HepG2 (cell line): Measurements from ENCODE around the gene SLC25A17. TPM values are rescaled to one million over a fixed set of nuclear protein-coding genes. Genes with fewer than 3 reads are reported as not detected.

Source experiments
- CBFB ChIP-seq: sonication (generic); formaldehyde crosslinking; IDR thresholded peaks from 2 replicates; pipeline ENCODE4 v1.4.0; 2020; ENCODE audit warnings: missing genetic modification reagents
- CREM ChIP-seq, 2 experiments: sonication (generic) in 1 of 2; formaldehyde crosslinking in 1 of 2; IDR thresholded peaks; 2 replicates each; pipeline versions ENCODE4 v1.4.0 to v1.6.1; 2016 to 2020; ENCODE audit warnings: antibody characterized with exemption in 1 of 2, mild to moderate bottlenecking in 1 of 2, missing genetic modification reagents in 1 of 2
- HMG20A ChIP-seq: IDR thresholded peaks from 2 replicates; pipeline ENCODE4 v1.6.1; 2016; ENCODE audit warnings: borderline replicate concordance
- HNRNPUL1 ChIP-seq: fragments of 200-400 bp; formaldehyde crosslinking; IDR thresholded peaks from 2 replicates; pipeline ENCODE4 v1.6.1; 2017; ENCODE audit warnings: low read depth, mild to moderate bottlenecking, low read length, moderate library complexity
- LCORL ChIP-seq, 2 experiments: fragments of 450-650 bp in 1 of 2; sonication (generic) in 1 of 2; formaldehyde crosslinking in 1 of 2; IDR thresholded peaks; 2 replicates each; pipeline versions ENCODE4 v1.5.0 to v1.6.1; 2017 to 2020; ENCODE audit warnings: antibody characterized with exemption in 1 of 2, missing genetic modification reagents in 1 of 2
- NFATC3 ChIP-seq: sonication (generic); formaldehyde crosslinking; IDR thresholded peaks from 2 replicates; pipeline ENCODE4 v1.5.1; 2020; ENCODE audit warnings: mild to moderate bottlenecking, missing genetic modification reagents
- NFRKB ChIP-seq: fragments of 450-650 bp; IDR thresholded peaks from 2 replicates; pipeline ENCODE4 v1.6.1; 2017
- POGK ChIP-seq: sonication (generic); formaldehyde crosslinking; conservative IDR thresholded peaks from 2 replicates; pipeline ENCODE4 v1.8.0; 2022; ENCODE audit warnings: mild to moderate bottlenecking, moderate library complexity, missing genetic modification reagents
- REXO4 ChIP-seq: sonication (generic); formaldehyde crosslinking; IDR thresholded peaks from 2 replicates; pipeline ENCODE4 v1.8.0; 2022; ENCODE audit warnings: missing genetic modification reagents, mild to moderate bottlenecking, borderline replicate concordance
- ZNF121 ChIP-seq: sonication (generic); formaldehyde crosslinking; IDR thresholded peaks from 2 replicates; pipeline ENCODE4 v1.5.0; 2020; ENCODE audit warnings: mild to moderate bottlenecking, missing genetic modification reagents
- ZNF232 ChIP-seq: sonication (generic); formaldehyde crosslinking; IDR thresholded peaks from 2 replicates; pipeline ENCODE4 v1.4.0; 2020; ENCODE audit warnings: missing genetic modification reagents, borderline replicate concordance
- ZNF441 ChIP-seq: sonication (generic); formaldehyde crosslinking; IDR thresholded peaks from 2 replicates; pipeline ENCODE4 v1.7.0; 2021; ENCODE audit warnings: missing genetic modification reagents, borderline replicate concordance
- ZNF451 ChIP-seq: sonication (generic); formaldehyde crosslinking; IDR thresholded peaks from 2 replicates; pipeline ENCODE4 v1.5.0; 2020; ENCODE audit warnings: mild to moderate bottlenecking, missing genetic modification reagents
- ZNF468 ChIP-seq: sonication (generic); formaldehyde crosslinking; IDR thresholded peaks from 2 replicates; pipeline ENCODE4 v1.8.0; 2022; ENCODE audit warnings: mild to moderate bottlenecking, moderate library complexity, missing genetic modification reagents
- ZNF775 ChIP-seq: sonication (generic); formaldehyde crosslinking; IDR thresholded peaks from 2 replicates; pipeline ENCODE4 v1.4.0; 2020; ENCODE audit warnings: missing genetic modification reagents, mild to moderate bottlenecking, moderate library complexity, borderline replicate concordance
- polyA plus RNA-seq, 8 experiments: library from polyadenylated mRNA; depleted of rRNA in 3 of 8; stranded (reverse) in 7 of 8; unstranded in 1 of 8; fragments of >200 nt; fragmentation: Illumina TruSeq in 4 of 8; extraction: Trizol in 4 of 8; gene quantifications; 2 replicates each; pipeline versions ENCODE4 v1.2.1 to v1.2.3, GENCODE V29; 2011 to 2016; ENCODE audit warnings: low read depth in 4 of 8, missing spikeins in 1 of 8, mixed read lengths in 1 of 8; ENCODE audit not compliant: insufficient read depth in 1 of 8
- total RNA-seq, 5 experiments: library from RNA; depleted of rRNA; stranded (reverse); fragments of >200 nt; fragmentation: Illumina TruSeq; extraction: Trizol; gene quantifications; 2 replicates each; pipeline ENCODE4 v1.2.3, GENCODE V29; 2016; ENCODE audit warnings: low read depth in 1 of 5
- TF ChIP-seq, protein P1 (sequence below), 2 experiments: fragments of 450-650 bp in 1 of 2; sonication (generic) in 1 of 2; formaldehyde crosslinking in 1 of 2; IDR thresholded peaks; 2 replicates each; pipeline versions ENCODE4 v1.6.1 to v1.8.0; 2016 to 2022; ENCODE audit warnings: antibody characterized with exemption in 1 of 2, mild to moderate bottlenecking in 1 of 2, missing genetic modification reagents in 1 of 2

Gene SLC25A17
- total and polyA plus RNA-seq, 2 of the 13 experiments (the other 11 are each of a cell fraction or from before 2014, with no cell fraction given): 15.7 to 27.9 TPM

DNA sequence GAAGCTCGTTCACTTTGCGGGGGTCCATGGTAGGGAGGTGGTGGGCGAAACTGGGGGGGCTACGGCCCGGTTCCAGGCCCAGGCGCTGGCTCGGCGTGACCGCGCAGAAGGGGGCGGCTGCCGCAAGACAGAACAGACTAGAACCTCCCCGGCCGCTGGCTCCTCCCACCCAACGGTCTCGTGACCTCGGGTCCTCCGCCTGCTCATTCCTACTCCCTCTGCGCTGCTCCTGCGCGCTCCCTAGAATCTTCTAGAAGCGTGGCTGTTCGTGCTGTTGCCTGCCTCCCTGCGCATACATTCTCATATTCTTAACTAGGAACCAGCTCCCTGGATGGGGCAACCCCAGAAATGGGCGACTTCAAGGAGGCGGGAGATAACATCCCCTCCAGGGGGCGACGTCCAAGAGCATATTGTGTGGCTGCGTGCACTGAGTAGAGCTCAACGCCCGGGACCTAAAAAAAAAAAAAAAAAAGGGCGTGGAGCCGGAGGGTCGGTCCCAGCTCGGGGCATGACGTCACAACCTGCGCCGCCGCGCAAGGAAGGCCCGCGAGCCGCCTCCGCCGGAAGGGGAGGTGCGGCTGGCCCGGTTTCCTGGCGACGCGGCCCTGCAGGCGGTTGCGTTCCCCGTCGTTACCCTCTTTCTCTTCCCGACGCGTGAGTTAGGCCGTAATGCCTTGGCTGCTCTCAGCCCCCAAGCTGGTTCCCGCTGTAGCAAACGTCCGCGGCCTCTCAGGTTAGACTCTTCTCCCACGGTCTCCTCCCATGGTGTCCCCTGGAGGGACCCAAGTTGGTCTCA lies 37.6 kb upstream of the SLC25A17 start, which contains the start of the genes ST13 and XPNPEP3 (continued):
- TF ChIP-seq POGK (CRISPR knock-in tag) (no peak), NFRKB (no peak), NFATC3 (peak; percentile 85), LCORL (IDR thresholded peaks at IDR 0.05) (no peak), LCORL (CRISPR knock-in tag; IDR thresholded peaks at IDR 0.05) (peak; percentile 29; the same call in 1 of the 2 replicates), REXO4 (peak; percentile 57; the same call in 1 of the 2 replicates), CBFB (CRISPR knock-in tag) (no peak; the same call in 1 of the 2 replicates), HMG20A (CRISPR knock-in tag) (peak; percentile 9; the same call in 1 of the 2 replicates), ZNF468 (CRISPR knock-in tag) (no peak), HNRNPUL1 (no peak), CREM (IDR thresholded peaks at IDR 0.05) (peak; percentile 98), CREM (CRISPR knock-in tag; IDR thresholded peaks at IDR 0.05) (peak; percentile 68), ZNF451 (CRISPR knock-in tag) (no peak; the same call in 1 of the 2 replicates), ZNF121 (CRISPR knock-in tag) (peak; percentile 73; the same call in 1 of the 2 replicates), ZNF441 (CRISPR knock-in tag) (peak; percentile 5; the same call in 1 of the 2 replicates), ZNF232 (no peak; the same call in 1 of the 2 replicates), ZNF775 (CRISPR knock-in tag) (peak; percentile 34; the same call in 1 of the 2 replicates)
- TF ChIP-seq, protein P1, sequence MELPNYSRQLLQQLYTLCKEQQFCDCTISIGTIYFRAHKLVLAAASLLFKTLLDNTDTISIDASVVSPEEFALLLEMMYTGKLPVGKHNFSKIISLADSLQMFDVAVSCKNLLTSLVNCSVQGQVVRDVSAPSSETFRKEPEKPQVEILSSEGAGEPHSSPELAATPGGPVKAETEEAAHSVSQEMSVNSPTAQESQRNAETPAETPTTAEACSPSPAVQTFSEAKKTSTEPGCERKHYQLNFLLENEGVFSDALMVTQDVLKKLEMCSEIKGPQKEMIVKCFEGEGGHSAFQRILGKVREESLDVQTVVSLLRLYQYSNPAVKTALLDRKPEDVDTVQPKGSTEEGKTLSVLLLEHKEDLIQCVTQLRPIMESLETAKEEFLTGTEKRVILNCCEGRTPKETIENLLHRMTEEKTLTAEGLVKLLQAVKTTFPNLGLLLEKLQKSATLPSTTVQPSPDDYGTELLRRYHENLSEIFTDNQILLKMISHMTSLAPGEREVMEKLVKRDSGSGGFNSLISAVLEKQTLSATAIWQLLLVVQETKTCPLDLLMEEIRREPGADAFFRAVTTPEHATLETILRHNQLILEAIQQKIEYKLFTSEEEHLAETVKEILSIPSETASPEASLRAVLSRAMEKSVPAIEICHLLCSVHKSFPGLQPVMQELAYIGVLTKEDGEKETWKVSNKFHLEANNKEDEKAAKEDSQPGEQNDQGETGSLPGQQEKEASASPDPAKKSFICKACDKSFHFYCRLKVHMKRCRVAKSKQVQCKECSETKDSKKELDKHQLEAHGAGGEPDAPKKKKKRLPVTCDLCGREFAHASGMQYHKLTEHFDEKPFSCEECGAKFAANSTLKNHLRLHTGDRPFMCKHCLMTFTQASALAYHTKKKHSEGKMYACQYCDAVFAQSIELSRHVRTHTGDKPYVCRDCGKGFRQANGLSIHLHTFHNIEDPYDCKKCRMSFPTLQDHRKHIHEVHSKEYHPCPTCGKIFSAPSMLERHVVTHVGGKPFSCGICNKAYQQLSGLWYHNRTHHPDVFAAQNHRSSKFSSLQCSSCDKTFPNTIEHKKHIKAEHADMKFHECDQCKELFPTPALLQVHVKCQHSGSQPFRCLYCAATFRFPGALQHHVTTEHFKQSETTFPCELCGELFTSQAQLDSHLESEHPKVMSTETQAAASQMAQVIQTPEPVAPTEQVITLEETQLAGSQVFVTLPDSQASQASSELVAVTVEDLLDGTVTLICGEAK (IDR thresholded peaks at IDR 0.05): no peak
- TF ChIP-seq, protein P1 (CRISPR knock-in tag; IDR thresholded peaks at IDR 0.05): no peak; the same call in 1 of the 2 replicates
